ENCODE data around the gene TRPC4AP. TPM values are rescaled to one million over a fixed set of nuclear protein-coding genes. Genes with fewer than 3 reads are reported as not detected.

The TRPC4AP gene
- total RNA-seq, 1 experiment from 2014 or later: 48.6 TPM

DNA sequence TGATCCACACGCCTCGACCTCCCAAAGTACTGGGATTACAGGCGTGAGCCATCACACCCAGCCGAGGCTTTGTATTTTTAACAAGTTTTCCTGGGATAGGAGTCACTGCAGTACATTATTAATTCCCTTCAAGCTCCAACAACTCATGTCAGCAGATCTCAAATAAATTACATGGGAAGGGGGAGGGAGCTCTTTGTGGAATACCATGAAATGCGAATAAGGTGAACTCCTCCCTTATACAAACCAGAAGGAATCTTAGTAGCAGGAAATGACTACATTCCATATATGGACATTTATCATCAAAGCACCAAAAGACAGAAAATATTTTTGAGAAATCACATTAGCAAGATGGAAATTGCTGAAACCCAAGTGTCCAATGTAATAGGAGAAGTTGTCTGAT lies 139.9 kb downstream of the TRPC4AP start:
- H3K27me3 ChIP-seq (ENCODE audit: insufficient read depth, low read length): no peaks in the 10 kb centered on the region
- H3K27ac ChIP-seq (ENCODE audit: low read depth, low read length): no peak overlapping the region
- ChIA-PET CTCF (no interaction called here), POLR2A (interaction anchor here (0.8 kb wide), 1 partner anchor 9 kb away, joined by 3 read pairs; no protein-coding TSS in a partner anchor), RAD21 (ENCODE audit: low non-redundant PET in 1 of 2, low total read pairs in 2 of 2, uncharacterized antibody in 2 of 2, unreplicated experiment in 2 of 2) (no interaction called here)
- no peaks in the 10 kb centered on the region for H4K20me1 ChIP-seq (ENCODE audit: insufficient read depth)
- no peaks in the 10 kb centered on the region for H3K9me3 ChIP-seq (ENCODE audit: control insufficient read depth in 1 of 2, insufficient read depth in 1 of 2, low read depth in 1 of 2, low read length in 2 of 2)
- H3K4me1 ChIP-seq (ENCODE audit: control insufficient read depth in 1 of 2, insufficient read depth in 2 of 2, low read length in 2 of 2): peaks cover 7 to 18% of the 10 kb centered on the region in 2 experiments
- H3K36me3 ChIP-seq (ENCODE audit: control insufficient read depth in 1 of 2, insufficient read depth in 2 of 2, low read length in 2 of 2): peaks cover 11 to 24% of the 10 kb centered on the region in 2 experiments; a peak in 3 of 4 replicates
- H3K4me2 ChIP-seq (ENCODE audit: low read length): no peak overlapping the region
- ATAC-seq (no peak), DNase-seq (ENCODE audit: low read depth, low spot score) (no peak)
- TF ChIP-seq EZH2 (IDR thresholded peaks at IDR 0.05) (no peak), SP1 (IDR thresholded peaks at IDR 0.05; ENCODE audit: low read depth) (no peak), CBX3 (IDR thresholded peaks at IDR 0.05; ENCODE audit: low read depth) (no peak), EZH2phosphoT487 (IDR thresholded peaks at IDR 0.05; ENCODE audit: borderline replicate concordance) (no peak), EGR1 (IDR thresholded peaks at IDR 0.05; ENCODE audit: low read depth) (no peak), ZFX (IDR thresholded peaks at IDR 0.05) (no peak), JUND (IDR thresholded peaks at IDR 0.05) (no peak), YY1 (IDR thresholded peaks at IDR 0.05; ENCODE audit: extremely low read depth, insufficient replicate concordance, low read depth, low read length) (no peak), SRF (IDR thresholded peaks at IDR 0.05; ENCODE audit: low read depth) (no peak), ZNF274 (IDR thresholded peaks at IDR 0.05; ENCODE audit: low read depth, low read length) (no peak), ELF1 (IDR thresholded peaks at IDR 0.05; ENCODE audit: borderline replicate concordance, low read depth) (no peak)
- TF ChIP-seq, protein P1, sequence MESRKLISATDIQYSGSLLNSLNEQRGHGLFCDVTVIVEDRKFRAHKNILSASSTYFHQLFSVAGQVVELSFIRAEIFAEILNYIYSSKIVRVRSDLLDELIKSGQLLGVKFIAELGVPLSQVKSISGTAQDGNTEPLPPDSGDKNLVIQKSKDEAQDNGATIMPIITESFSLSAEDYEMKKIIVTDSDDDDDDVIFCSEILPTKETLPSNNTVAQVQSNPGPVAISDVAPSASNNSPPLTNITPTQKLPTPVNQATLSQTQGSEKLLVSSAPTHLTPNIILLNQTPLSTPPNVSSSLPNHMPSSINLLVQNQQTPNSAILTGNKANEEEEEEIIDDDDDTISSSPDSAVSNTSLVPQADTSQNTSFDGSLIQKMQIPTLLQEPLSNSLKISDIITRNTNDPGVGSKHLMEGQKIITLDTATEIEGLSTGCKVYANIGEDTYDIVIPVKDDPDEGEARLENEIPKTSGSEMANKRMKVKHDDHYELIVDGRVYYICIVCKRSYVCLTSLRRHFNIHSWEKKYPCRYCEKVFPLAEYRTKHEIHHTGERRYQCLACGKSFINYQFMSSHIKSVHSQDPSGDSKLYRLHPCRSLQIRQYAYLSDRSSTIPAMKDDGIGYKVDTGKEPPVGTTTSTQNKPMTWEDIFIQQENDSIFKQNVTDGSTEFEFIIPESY (IDR thresholded peaks at IDR 0.05; ENCODE audit: extremely low read depth, insufficient replicate concordance, low read length): no peak
- intact Hi-C loops (cut with micrococcal nuclease): no loop called here
- no peaks in the 10 kb centered on the region for H3K9me2 ChIP-seq (ENCODE audit: insufficient read depth)
- H3K4me3 ChIP-seq (replicated peaks in 1 of 2; ENCODE audit: low read depth in 1 of 2, low read length in 2 of 2): no peak overlapping the region
- no peak overlapping the region for H2AFZ ChIP-seq (ENCODE audit: low read depth, low read length, poor library complexity, severe bottlenecking)
- no TSS peak for BruUV-seq (replicated peaks)
- H3K9ac ChIP-seq (ENCODE audit: low read length): no peak overlapping the region
- H3K79me2 ChIP-seq (ENCODE audit: insufficient read depth, low read length): peaks cover 15% of the 10 kb centered on the region

MicroRNA genes within 50 kb of the gene (microRNA counts, 767-probe panel; counts per million panel counts)
- microRNA hsa-miR-499a-3p (not detected), microRNA hsa-miR-499a-5p (not detected), microRNA hsa-miR-499b-3p (not detected), microRNA hsa-miR-499b-5p (not detected)

Small RNA genes lying within 50 kb of the gene (microRNA-seq; reads per million reads assigned to microRNA genes)
- gene MIR499A (ENCODE audit: borderline number of aligned reads) (not detected), gene MIR499B (ENCODE audit: borderline number of aligned reads) (not detected)

Other genes starting within 250 kb of the TRPC4AP start
- gene GGT7, start 220.0 kb downstream of the TRPC4AP start, total RNA-seq (2021; ENCODE audit: unreplicated experiment): 9.4 TPM
- 71.7 TPM for gene ACSS2, start 216.2 kb downstream of the TRPC4AP start, total RNA-seq (2021; ENCODE audit: unreplicated experiment)
- gene GSS, start 137.0 kb downstream of the TRPC4AP start, total RNA-seq (2021; ENCODE audit: unreplicated experiment): 83.6 TPM
- 0.74 TPM for gene MYH7B, start 136.9 kb downstream of the TRPC4AP start, total RNA-seq (2021; ENCODE audit: unreplicated experiment)
- 22.8 TPM for gene EDEM2, start 54.5 kb upstream of the TRPC4AP start, total RNA-seq (2021; ENCODE audit: unreplicated experiment)
- gene PROCR, start 79.3 kb upstream of the TRPC4AP start, total RNA-seq (2021; ENCODE audit: unreplicated experiment): 52.0 TPM
- gene MMP24, start 133.9 kb upstream of the TRPC4AP start, total RNA-seq (2021; ENCODE audit: unreplicated experiment): not detected
- gene MMP24OS, start 185.3 kb upstream of the TRPC4AP start, total RNA-seq (2021; ENCODE audit: unreplicated experiment): 59.6 TPM
- gene EIF6, start 192.0 kb upstream of the TRPC4AP start, total RNA-seq (2021; ENCODE audit: unreplicated experiment): 209 TPM
- not detected for gene FAM83C, start 199.6 kb upstream of the TRPC4AP start, total RNA-seq (2021; ENCODE audit: unreplicated experiment)